Daoy (cell line): ENCODE results near the gene UFD1. TPM values are rescaled to one million over a fixed set of nuclear protein-coding genes. Genes with fewer than 3 reads are reported as not detected.

Source experiments
- total RNA-seq: library from RNA; depleted of rRNA; stranded (reverse); fragments of >200 nt; shearing (Covaris generic); gene quantifications from 2 replicates; pipeline ENCODE4 v1.2.3, GENCODE V29; 2014; rRNA removed

The UFD1 gene
- total RNA-seq, 1 experiment from 2014 or later: 144 TPM

Other genes with a start within 250 kb of the UFD1 start
- gene CLTCL1, start 187.5 kb downstream of the UFD1 start, total RNA-seq: 1.7 and 3.2 TPM in 2 replicates
- 14.7 and 16.6 TPM in 2 replicates for gene HIRA, start 47.5 kb downstream of the UFD1 start, total RNA-seq
- gene MRPL40, start 46.6 kb downstream of the UFD1 start, total RNA-seq: 46.2 and 60.5 TPM in 2 replicates
- 22.3 and 28.8 TPM in 2 replicates for gene C22orf39, start 31.5 kb downstream of the UFD1 start, total RNA-seq
- gene CDC45, start 727 bp upstream of the UFD1 start, total RNA-seq: 49.5 and 51.4 TPM in 2 replicates
- gene CLDN5, start 45.2 kb upstream of the UFD1 start, total RNA-seq: 0.11 TPM in 1 of 2 replicates, not detected in the other
- 6.1 and 7.8 TPM in 2 replicates for gene SEPTIN5, start 235.3 kb upstream of the UFD1 start, total RNA-seq
- gene GP1BB, start 244.3 kb upstream of the UFD1 start, total RNA-seq: 6.2 and 7.9 TPM in 2 replicates